ENCODE data around the gene C1QTNF9. TPM values are rescaled to one million over a fixed set of nuclear protein-coding genes. Genes with fewer than 3 reads are reported as not detected.
"Not testable (repeated sequence)": the region's sequence is repeated elsewhere in the genome, so short reads cannot be mapped to it uniquely, and the experiment has no call there.

The C1QTNF9 gene
- total and polyA plus RNA-seq, 11 donors: 0.25 to 5.1 (median 2.4) TPM; not detected in 1

- Histone ChIP-seq H3K9me3 (no peaks in the 10 kb centered on the region), H3K27me3 (no peaks in the 10 kb centered on the region), H3K27ac (peak overlapping the region in 7 of 12 donors; percentile 3 to 68 (median 52)), H3K4me3 (no peak overlapping the region), H3K36me3 (peaks cover 0 to 30% (median 10%) of the 10 kb centered on the region in 9 donors), H3K4me1 (peaks cover 0 to 58% (median 19%) of the 10 kb centered on the region in 12 donors)
- TF ChIP-seq, protein P1, sequence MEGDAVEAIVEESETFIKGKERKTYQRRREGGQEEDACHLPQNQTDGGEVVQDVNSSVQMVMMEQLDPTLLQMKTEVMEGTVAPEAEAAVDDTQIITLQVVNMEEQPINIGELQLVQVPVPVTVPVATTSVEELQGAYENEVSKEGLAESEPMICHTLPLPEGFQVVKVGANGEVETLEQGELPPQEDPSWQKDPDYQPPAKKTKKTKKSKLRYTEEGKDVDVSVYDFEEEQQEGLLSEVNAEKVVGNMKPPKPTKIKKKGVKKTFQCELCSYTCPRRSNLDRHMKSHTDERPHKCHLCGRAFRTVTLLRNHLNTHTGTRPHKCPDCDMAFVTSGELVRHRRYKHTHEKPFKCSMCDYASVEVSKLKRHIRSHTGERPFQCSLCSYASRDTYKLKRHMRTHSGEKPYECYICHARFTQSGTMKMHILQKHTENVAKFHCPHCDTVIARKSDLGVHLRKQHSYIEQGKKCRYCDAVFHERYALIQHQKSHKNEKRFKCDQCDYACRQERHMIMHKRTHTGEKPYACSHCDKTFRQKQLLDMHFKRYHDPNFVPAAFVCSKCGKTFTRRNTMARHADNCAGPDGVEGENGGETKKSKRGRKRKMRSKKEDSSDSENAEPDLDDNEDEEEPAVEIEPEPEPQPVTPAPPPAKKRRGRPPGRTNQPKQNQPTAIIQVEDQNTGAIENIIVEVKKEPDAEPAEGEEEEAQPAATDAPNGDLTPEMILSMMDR (IDR thresholded peaks at IDR 0.05): no peak
- TF ChIP-seq POLR2A (IDR thresholded peaks at IDR 0.05): no peak
- DNase-seq (no peak), ATAC-seq (peak in 3 of 4 donors; percentile 24 to 52 (median 45))
- intact Hi-C loops (cut with DNase I): loop anchor here in 1 of 10 donors (5.0 kb wide), 1 partner anchor 36 kb away; no protein-coding TSS in a partner anchor
- 63 to 81% (median 67%) methylated on average over 31 to 33 of the region's 33 CpGs for WGBS, 4 donors
These were observed 1.3 kb upstream of the C1QTNF9 start for GRCh38 chr13:24308068-24308445.

DNA sequence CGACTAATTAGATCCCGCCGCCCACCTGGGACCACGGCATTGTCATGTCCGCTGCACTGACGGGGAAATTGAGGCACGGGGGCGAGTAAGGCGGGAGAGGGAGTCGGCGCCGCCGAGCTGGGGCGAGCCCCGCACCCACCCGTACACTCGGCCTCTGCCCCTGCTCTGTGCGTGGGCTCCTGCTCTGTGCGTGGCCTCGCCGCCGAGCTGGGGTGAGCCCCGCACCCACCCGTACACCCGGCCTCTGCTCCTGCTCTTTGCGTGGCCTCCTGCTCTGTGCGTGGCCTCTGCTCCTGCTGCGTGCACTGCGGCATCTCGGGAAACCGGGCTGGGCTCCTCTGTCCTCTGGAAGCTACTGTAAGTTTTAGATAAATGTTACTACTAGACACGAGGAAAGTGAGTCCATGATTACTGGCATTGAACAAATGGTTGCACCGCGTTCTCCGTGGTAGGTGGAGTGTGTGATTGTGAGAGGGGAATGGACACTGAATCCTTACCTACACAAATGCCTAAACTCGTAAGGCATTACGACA lies 826 bp upstream of the C1QTNF9 start:
- Histone ChIP-seq H3K27ac (peak overlapping the region in 3 of 12 donors; percentile 52 to 65 (median 58)), H3K4me3 (no peak overlapping the region), H3K9me3 (no peaks in the 10 kb centered on the region), H3K27me3 (no peaks in the 10 kb centered on the region), H3K36me3 (peaks cover 0 to 25% (median 6%) of the 10 kb centered on the region in 9 donors), H3K4me1 (peaks cover 0 to 57% (median 18%) of the 10 kb centered on the region in 12 donors)
- intact Hi-C loops (cut with DNase I): loop anchor here in 1 of 10 donors (5.0 kb wide), 1 partner anchor 36 kb away; no protein-coding TSS in a partner anchor
- peak in 2 of 4 donors; percentile 24 to 48 for ATAC-seq
- no peak for DNase-seq
- TF ChIP-seq POLR2A (IDR thresholded peaks at IDR 0.05): no peak
- TF ChIP-seq, protein P1 (IDR thresholded peaks at IDR 0.05): no peak
- WGBS, 4 donors: 77 to 86% (median 85%) methylated on average over 30 to 37 of the region's 37 CpGs

GRCh38 chr13:24313439-24313838 lies 4.1 kb downstream of the C1QTNF9 start:
- Histone ChIP-seq H3K9me3 (no peaks in the 10 kb centered on the region), H3K36me3 (no peaks in the 10 kb centered on the region), H3K27ac (no peak overlapping the region), H3K4me3 (no peak overlapping the region), H3K27me3 (no peaks in the 10 kb centered on the region), H3K4me1 (peaks cover 0 to 15% (median 4%) of the 10 kb centered on the region in 12 donors)
- no peak for TF ChIP-seq POLR2A (IDR thresholded peaks at IDR 0.05)
- TF ChIP-seq, protein P1 (IDR thresholded peaks at IDR 0.05): peak in 11 of 12 donors; percentile 20 to 59 (median 41)
- 30 to 50% (median 38%) methylated on average over 5 of the region's 5 CpGs for WGBS, 4 donors
- ATAC-seq: no peak
- DNase-seq: no peak
- intact Hi-C loops (cut with DNase I): loop anchor here in 2 of 10 donors (10.0 kb wide), 2 partner anchors 241 to 361 kb away; no protein-coding TSS in a partner anchor

DNA sequence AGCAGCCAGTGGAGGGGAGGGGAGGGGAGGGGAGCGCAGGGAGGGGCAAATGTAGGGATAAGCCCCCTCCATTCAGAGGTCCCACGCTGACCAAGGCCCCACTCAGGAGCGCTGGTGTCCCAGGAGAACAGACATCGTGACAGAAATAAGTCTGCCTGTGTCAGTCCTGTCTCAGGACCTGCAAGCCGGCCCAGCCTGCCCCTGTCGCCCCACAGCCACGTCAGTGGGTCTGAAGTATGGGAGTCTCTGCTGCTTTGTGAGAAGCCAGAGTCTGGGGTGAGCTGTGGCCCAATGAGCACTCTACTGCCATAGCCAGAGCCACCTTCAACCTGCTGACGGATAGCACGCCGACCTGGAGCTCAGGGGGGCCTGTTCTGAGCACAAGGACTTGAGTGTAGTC lies 8.5 kb downstream of the C1QTNF9 start:
- H3K27ac ChIP-seq, H3K27me3 ChIP-seq, H3K36me3 ChIP-seq, DNase-seq, H3K4me1 ChIP-seq, H3K4me3 ChIP-seq, H3K9me3 ChIP-seq: not testable (repeated sequence)
- 84 to 87% (median 86%) methylated on average over 4 to 10 of the region's 10 CpGs for WGBS, 4 donors
- intact Hi-C loops (cut with DNase I): loop anchor here in 2 of 10 donors (10.0 kb wide), 2 partner anchors 237 to 357 kb away; no protein-coding TSS in a partner anchor
- ATAC-seq: peak in 1 of 4 donors; percentile 13

GRCh38 chr13:24318878-24319277 lies 9.5 kb downstream of the C1QTNF9 start:
- WGBS, 4 donors: 48 to 58% (median 53%) methylated on average over 3 to 4 of the region's 4 CpGs
- H3K27ac ChIP-seq, H3K9me3 ChIP-seq, DNase-seq, H3K27me3 ChIP-seq, H3K36me3 ChIP-seq, ATAC-seq, H3K4me3 ChIP-seq, H3K4me1 ChIP-seq: not testable (repeated sequence)
- intact Hi-C loops (cut with DNase I): loop anchor here in 2 of 10 donors (10.0 kb wide), 2 partner anchors 236 to 356 kb away; no protein-coding TSS in a partner anchor

DNA sequence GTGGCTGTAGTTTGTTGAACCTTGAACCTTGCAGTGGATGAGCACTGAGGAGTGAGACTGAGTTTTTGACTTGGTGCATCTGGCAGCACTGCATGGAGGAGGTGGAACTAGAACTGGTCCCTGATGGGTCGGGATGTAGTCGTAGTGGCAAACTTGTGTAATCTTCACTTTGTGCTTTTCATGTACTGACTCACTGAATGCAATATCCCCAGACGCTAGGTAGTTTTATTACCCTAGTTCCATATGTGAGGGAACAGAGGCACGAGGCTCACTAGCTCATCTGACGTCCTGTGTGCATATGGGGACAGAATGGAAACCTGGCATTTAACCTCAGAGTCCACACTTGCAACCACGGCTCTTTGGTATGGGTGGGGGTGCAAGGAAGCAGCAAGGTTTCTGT lies 10.3 kb downstream of the C1QTNF9 start:
- not testable (repeated sequence) for H3K27ac ChIP-seq, ATAC-seq, H3K9me3 ChIP-seq, H3K4me3 ChIP-seq, H3K4me1 ChIP-seq, DNase-seq, H3K27me3 ChIP-seq, H3K36me3 ChIP-seq
- 89 to 93% (median 91%) methylated on average over 6 of the region's 6 CpGs for WGBS, 4 donors
- intact Hi-C loops (cut with DNase I): loop anchor here in 4 of 10 donors (5.0 to 10.0 kb wide), 4 partner anchors 235 to 427 kb away; partner anchors contain the start of gene C1QTNF9B (in 1 of the 4)

GRCh38 chr13:24321416-24321815 lies 12.0 kb downstream of the C1QTNF9 start:
- WGBS, 4 donors: 92 to 98% (median 93%) methylated on average over 8 of the region's 8 CpGs
- intact Hi-C loops (cut with DNase I): loop anchor here in 2 of 10 donors (5.0 to 10.0 kb wide), 2 partner anchors 427 to 429 kb away; partner anchors contain the start of gene C1QTNF9B (in 1 of the 2)
- H3K27me3 ChIP-seq, H3K4me1 ChIP-seq, H3K36me3 ChIP-seq, H3K27ac ChIP-seq, ATAC-seq, DNase-seq, H3K4me3 ChIP-seq, H3K9me3 ChIP-seq: not testable (repeated sequence)

DNA sequence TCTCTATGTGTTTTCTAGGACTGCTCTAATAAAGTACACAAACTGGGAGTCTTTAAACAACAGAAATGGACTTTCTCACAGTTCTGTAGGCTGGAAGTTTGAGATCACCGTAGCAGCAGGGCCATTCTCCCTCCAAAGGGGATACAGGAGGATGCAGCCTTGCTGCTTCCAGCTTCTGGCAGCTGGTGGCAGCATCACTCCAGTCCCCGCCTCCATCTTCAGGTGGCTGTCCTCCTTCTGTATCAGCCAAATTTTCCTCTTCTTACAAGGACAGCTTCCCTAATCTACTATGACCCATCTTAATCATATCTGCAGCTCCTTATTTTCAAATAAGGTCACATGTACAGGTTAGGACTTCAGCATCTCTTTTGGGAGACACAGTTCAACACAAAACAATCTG lies 13.1 kb downstream of the C1QTNF9 start:
- not testable (repeated sequence) for DNase-seq, H3K4me3 ChIP-seq, H3K27me3 ChIP-seq, ATAC-seq, H3K27ac ChIP-seq, H3K36me3 ChIP-seq, H3K9me3 ChIP-seq, H3K4me1 ChIP-seq
- intact Hi-C loops (cut with DNase I): loop anchor here in 2 of 10 donors (5.0 to 10.0 kb wide), 2 partner anchors 428 to 430 kb away; partner anchors contain the start of gene C1QTNF9B (in 1 of the 2)
- WGBS, 4 donors: 70 to 84% (median 78%) methylated on average over 2 of the region's 2 CpGs
